HEK293 (cell line): ENCODE data around the gene DNAH8.

Experiments used
- CTCF ChIP-seq: fragments of 450-650 bp; formaldehyde crosslinking; IDR thresholded peaks from 2 replicates; pipeline ENCODE4 v1.5.1; 2016; ENCODE audit warnings: missing biosample characterization, missing genetic modification characterization
- KLF8 ChIP-seq: fragments of 450-650 bp; formaldehyde crosslinking; IDR thresholded peaks from 2 replicates; pipeline ENCODE4 v1.5.1; 2016; ENCODE audit warnings: missing biosample characterization, missing genetic modification characterization
- ZBTB26 ChIP-seq: fragments of 450-650 bp; formaldehyde crosslinking; optimal IDR thresholded peaks from 2 replicates; pipeline ENCODE3; 2016; ENCODE audit warnings: missing biosample characterization, mild to moderate bottlenecking, missing genetic modification characterization
- ZFHX2 ChIP-seq: fragments of 450-650 bp; formaldehyde crosslinking; conservative IDR thresholded peaks from 2 replicates; pipeline ENCODE4 v1.5.1; 2016; ENCODE audit warnings: missing biosample characterization, missing genetic modification characterization
- ZNF174 ChIP-seq: fragments of 450-650 bp; formaldehyde crosslinking; IDR thresholded peaks from 2 replicates; pipeline ENCODE4 v1.5.0; 2017; ENCODE audit warnings: missing biosample characterization, mild to moderate bottlenecking, missing genetic modification characterization
- ZNF274 ChIP-seq, 2 experiments: fragments of 200-500 bp in 1 of 2; fragments of 450-650 bp in 1 of 2; sonication (Bioruptor generic) in 1 of 2; formaldehyde crosslinking in 1 of 2; IDR thresholded peaks; 2 replicates each; pipeline versions ENCODE4 v1.5.1 to v1.6.1; 2014 to 2016; ENCODE audit warnings: borderline replicate concordance in 1 of 2, inconsistent platforms in 1 of 2, low read length in 1 of 2, missing biosample characterization in 1 of 2, missing genetic modification characterization in 1 of 2
- ZNF324 ChIP-seq: fragments of 450-650 bp; formaldehyde crosslinking; IDR thresholded peaks from 2 replicates; pipeline ENCODE4 v1.5.1; 2016; ENCODE audit warnings: missing biosample characterization, missing genetic modification characterization
- ZNF561 ChIP-seq: fragments of 450-650 bp; IDR thresholded peaks from 2 replicates; pipeline ENCODE4 v1.5.1; 2018; ENCODE audit warnings: missing biosample characterization, missing genetic modification characterization, borderline replicate concordance
- ZNF571 ChIP-seq: fragments of 450-650 bp; formaldehyde crosslinking; IDR thresholded peaks from 2 replicates; pipeline ENCODE4 v1.5.0; 2017; ENCODE audit warnings: missing biosample characterization, missing genetic modification characterization

- TF ChIP-seq CTCF (tag by site-specific recombination): no peak
- no peak for TF ChIP-seq ZFHX2 (tag by site-specific recombination)
- TF ChIP-seq ZNF274 (IDR thresholded peaks at IDR 0.05; ENCODE audit: low read length): no peak
- no peak for TF ChIP-seq ZNF274 (tag by site-specific recombination; IDR thresholded peaks at IDR 0.05; ENCODE audit: borderline replicate concordance)
- no peak for TF ChIP-seq ZNF571 (tag by site-specific recombination)
- TF ChIP-seq ZNF561 (tag by site-specific recombination): no peak
- no peak for TF ChIP-seq ZBTB26 (tag by site-specific recombination)
- no peak for TF ChIP-seq ZNF324 (tag by site-specific recombination)
- TF ChIP-seq KLF8 (tag by site-specific recombination): no peak
- no peak for TF ChIP-seq ZNF174
Observed at GRCh38 chr6:39003492-39003891, 288.4 kb downstream of the DNAH8 start.
